ENCODE results near the gene PCDH1.

The PCDH1 gene

DNA sequence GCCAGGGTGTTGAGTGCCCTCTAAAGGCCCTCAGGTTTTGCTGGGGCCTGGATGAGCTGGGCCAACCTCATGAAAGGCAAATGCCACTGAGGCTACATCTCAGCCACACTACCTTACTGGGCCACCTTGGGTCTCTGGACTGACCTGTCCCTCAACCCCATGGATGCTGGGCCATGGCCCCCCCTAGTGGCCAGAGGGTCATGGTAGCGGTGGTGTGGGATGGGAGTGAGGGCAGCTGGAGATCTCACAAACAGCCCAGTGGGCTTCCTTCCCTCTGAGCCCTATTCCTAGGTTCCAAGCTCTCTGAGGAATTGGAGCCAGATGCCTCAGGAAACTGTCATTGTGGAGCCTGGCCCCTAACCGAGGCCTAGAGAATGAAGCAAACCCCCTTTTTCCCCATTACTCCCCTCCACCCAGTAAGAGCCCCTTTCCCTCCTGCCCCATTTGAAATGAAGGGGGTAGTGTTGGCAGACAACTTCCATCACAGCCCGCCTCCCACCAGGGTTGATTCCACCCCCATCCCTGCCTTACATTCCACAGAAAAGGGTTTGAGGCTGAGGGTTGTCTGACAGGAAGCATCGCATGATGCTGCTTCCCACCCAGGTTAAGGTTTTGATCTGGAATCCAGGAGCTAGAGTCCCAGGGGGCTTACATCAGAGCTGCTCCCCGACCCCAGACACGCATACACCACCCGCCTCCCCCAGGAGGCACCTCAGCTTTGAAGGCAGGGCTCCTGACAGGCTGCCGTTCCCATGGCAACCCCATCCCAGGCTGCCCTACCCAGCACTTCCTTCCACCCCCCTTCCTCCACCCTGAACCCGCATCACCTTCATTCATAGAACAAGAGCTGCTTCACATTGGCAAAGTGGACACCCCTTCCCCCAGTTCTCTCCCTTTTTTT lies 63.9 kb downstream of the PCDH1 start:
- Mint-ChIP-seq H3K4me1 (ENCODE audit: low read depth) (peaks cover 11% of the 10 kb centered on the region), H3K27me3 (peaks cover 45% of the 10 kb centered on the region), H3K4me3 (no peak overlapping the region), H3K27ac (no peak overlapping the region), H3K9me3 (no peaks in the 10 kb centered on the region), H3K36me3 (ENCODE audit: low read depth) (no peaks in the 10 kb centered on the region)
- intact Hi-C loops (cut with micrococcal nuclease): loop anchor here (10.0 kb wide), 1 partner anchor 120 kb away; no protein-coding TSS in a partner anchor

- Mint-ChIP-seq H3K9me3 (no peaks in the 10 kb centered on the region), H3K27me3 (peaks cover 49% of the 10 kb centered on the region), H3K4me3 (no peak overlapping the region), H3K27ac (no peak overlapping the region), H3K4me1 (ENCODE audit: low read depth) (peaks cover 11% of the 10 kb centered on the region), H3K36me3 (ENCODE audit: low read depth) (no peaks in the 10 kb centered on the region)
- intact Hi-C loops (cut with micrococcal nuclease): loop anchor here (10.0 kb wide), 1 partner anchor 118 kb away; no protein-coding TSS in a partner anchor
Observed at GRCh38 chr5:141812512-141812911, 65.7 kb downstream of the PCDH1 start.

DNA sequence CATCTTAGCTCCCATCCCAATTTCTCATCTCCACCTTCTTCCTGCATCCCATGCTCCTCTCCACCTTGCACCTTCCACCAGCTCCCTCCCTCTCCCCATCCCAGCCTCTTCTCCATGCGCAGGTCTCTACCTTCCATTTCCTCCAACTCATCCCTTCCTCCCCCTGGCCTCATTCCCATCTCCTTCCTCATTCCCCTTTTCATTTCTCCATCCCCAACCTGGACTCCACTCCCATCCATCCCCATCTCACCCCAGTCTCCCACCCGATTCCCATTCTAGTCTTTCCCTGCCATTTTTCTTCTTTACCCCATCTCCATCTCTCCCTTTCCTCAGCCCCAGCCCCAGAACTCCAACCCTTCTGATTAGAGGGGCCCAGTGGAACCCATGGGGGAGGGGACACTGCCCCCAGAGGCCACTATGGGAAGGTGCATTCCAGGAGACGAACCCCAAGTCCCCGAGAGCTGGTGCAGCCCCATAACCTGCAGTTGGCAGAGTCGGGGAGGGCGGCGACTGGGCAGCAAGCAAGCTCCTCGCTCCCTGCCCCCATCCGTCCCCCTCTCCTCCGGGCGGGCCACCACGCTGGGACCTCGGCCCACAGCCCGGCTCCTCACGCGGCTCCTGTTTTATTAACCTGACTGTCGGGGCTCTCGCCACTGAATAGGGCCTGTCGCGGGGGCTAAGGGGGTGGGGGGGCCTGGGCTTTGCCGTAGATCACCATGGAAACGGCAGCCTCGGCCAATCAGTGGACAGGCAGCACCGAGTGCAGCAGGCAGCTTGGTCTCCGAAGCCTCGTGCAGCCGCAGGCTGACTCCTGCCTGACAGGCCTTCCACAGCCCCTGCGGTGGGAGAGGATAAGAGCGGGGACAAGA lies 66.7 kb downstream of the PCDH1 start:
- no peaks in the 10 kb centered on the region for H3K9me3 Mint-ChIP-seq
- intact Hi-C loops (cut with micrococcal nuclease): loop anchor here (10.0 kb wide), 1 partner anchor 117 kb away; no protein-coding TSS in a partner anchor
- peaks cover 48% of the 10 kb centered on the region for H3K27me3 Mint-ChIP-seq

GRCh38 chr5:141810702-141811101 lies 67.5 kb downstream of the PCDH1 start:
- Mint-ChIP-seq H3K36me3 (ENCODE audit: low read depth) (no peaks in the 10 kb centered on the region), H3K27ac (no peak overlapping the region), H3K4me3 (no peak overlapping the region), H3K4me1 (ENCODE audit: low read depth) (peaks cover 6% of the 10 kb centered on the region), H3K9me3 (no peaks in the 10 kb centered on the region), H3K27me3 (peaks cover 48% of the 10 kb centered on the region)
- intact Hi-C loops (cut with micrococcal nuclease): loop anchor here (10.0 kb wide), 1 partner anchor 116 kb away; no protein-coding TSS in a partner anchor

More for the DNA sequence above, 66.7 kb downstream of the PCDH1 start:
- H3K36me3 Mint-ChIP-seq (ENCODE audit: low read depth): no peaks in the 10 kb centered on the region
- H3K4me1 Mint-ChIP-seq (ENCODE audit: low read depth): peaks cover 6% of the 10 kb centered on the region
- H3K27ac Mint-ChIP-seq: no peak overlapping the region
- no peak overlapping the region for H3K4me3 Mint-ChIP-seq

- intact Hi-C loops (cut with micrococcal nuclease): loop anchor here (10.0 kb wide), 1 partner anchor 115 kb away; no protein-coding TSS in a partner anchor
- H3K4me1 Mint-ChIP-seq (ENCODE audit: low read depth): peaks cover 6% of the 10 kb centered on the region
- no peak overlapping the region for H3K27ac Mint-ChIP-seq
- H3K36me3 Mint-ChIP-seq (ENCODE audit: low read depth): no peaks in the 10 kb centered on the region
- H3K4me3 Mint-ChIP-seq: no peak overlapping the region
- H3K27me3 Mint-ChIP-seq: peaks cover 51% of the 10 kb centered on the region
- no peaks in the 10 kb centered on the region for H3K9me3 Mint-ChIP-seq
Observed at GRCh38 chr5:141809380-141810096, 68.7 kb downstream of the PCDH1 start.

DNA sequence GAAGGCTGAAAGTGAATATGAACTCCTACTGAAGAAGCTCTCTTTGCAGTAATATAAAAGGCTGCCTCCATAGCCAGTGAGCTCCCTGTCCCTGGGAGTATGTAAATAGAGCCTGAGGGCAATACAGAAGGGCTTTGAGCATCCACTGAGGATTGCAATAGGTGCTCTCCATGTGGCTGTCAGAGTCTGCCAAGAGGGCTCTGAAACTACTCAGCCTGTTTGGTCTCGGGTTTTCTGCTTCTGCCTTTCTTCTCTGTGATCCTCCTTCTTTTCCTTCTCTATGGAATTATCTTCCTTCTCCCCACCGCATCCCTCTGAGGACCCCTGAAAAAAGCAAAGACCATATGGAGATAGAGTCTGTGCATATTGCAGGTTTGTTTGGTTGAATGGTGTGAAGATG lies 69.4 kb downstream of the PCDH1 start:
- no peaks in the 10 kb centered on the region for H3K9me3 Mint-ChIP-seq
- H3K4me1 Mint-ChIP-seq (ENCODE audit: low read depth): peaks cover 6% of the 10 kb centered on the region
- intact Hi-C loops (cut with micrococcal nuclease): no loop called here
- H3K36me3 Mint-ChIP-seq (ENCODE audit: low read depth): no peaks in the 10 kb centered on the region
- H3K4me3 Mint-ChIP-seq: no peak overlapping the region
- H3K27ac Mint-ChIP-seq: no peak overlapping the region
- H3K27me3 Mint-ChIP-seq: peaks cover 55% of the 10 kb centered on the region

- no peak overlapping the region for H3K4me3 Mint-ChIP-seq
- no peaks in the 10 kb centered on the region for H3K9me3 Mint-ChIP-seq
- H3K36me3 Mint-ChIP-seq (ENCODE audit: low read depth): no peaks in the 10 kb centered on the region
- H3K27ac Mint-ChIP-seq: no peak overlapping the region
- peaks cover 6% of the 10 kb centered on the region for H3K4me1 Mint-ChIP-seq (ENCODE audit: low read depth)
- intact Hi-C loops (cut with micrococcal nuclease): no loop called here
- peaks cover 62% of the 10 kb centered on the region for H3K27me3 Mint-ChIP-seq
Observed at GRCh38 chr5:141807732-141808131, 70.5 kb downstream of the PCDH1 start.

GRCh38 chr5:141807329-141807728 lies 70.9 kb downstream of the PCDH1 start:
- no peak overlapping the region for H3K4me3 Mint-ChIP-seq
- intact Hi-C loops (cut with micrococcal nuclease): no loop called here
- H3K36me3 Mint-ChIP-seq (ENCODE audit: low read depth): no peaks in the 10 kb centered on the region
- H3K4me1 Mint-ChIP-seq (ENCODE audit: low read depth): peaks cover 2% of the 10 kb centered on the region
- H3K9me3 Mint-ChIP-seq: no peaks in the 10 kb centered on the region
- H3K27me3 Mint-ChIP-seq: peaks cover 61% of the 10 kb centered on the region
- no peak overlapping the region for H3K27ac Mint-ChIP-seq

- Mint-ChIP-seq H3K36me3 (ENCODE audit: low read depth) (no peaks in the 10 kb centered on the region), H3K9me3 (no peaks in the 10 kb centered on the region), H3K27me3 (peaks cover 53% of the 10 kb centered on the region), H3K4me3 (no peak overlapping the region), H3K27ac (no peak overlapping the region), H3K4me1 (ENCODE audit: low read depth) (no peaks in the 10 kb centered on the region)
- intact Hi-C loops (cut with micrococcal nuclease): no loop called here
Observed at GRCh38 chr5:141806626-141807025, 71.6 kb downstream of the PCDH1 start.

- H3K9me3 Mint-ChIP-seq: no peaks in the 10 kb centered on the region
- no peaks in the 10 kb centered on the region for H3K36me3 Mint-ChIP-seq (ENCODE audit: low read depth)
- no peak overlapping the region for H3K27ac Mint-ChIP-seq
- no peaks in the 10 kb centered on the region for H3K4me1 Mint-ChIP-seq (ENCODE audit: low read depth)
- H3K27me3 Mint-ChIP-seq: peaks cover 48% of the 10 kb centered on the region
- intact Hi-C loops (cut with micrococcal nuclease): no loop called here
- no peak overlapping the region for H3K4me3 Mint-ChIP-seq
Observed at GRCh38 chr5:141805874-141806595, 72.2 kb downstream of the PCDH1 start.

DNA sequence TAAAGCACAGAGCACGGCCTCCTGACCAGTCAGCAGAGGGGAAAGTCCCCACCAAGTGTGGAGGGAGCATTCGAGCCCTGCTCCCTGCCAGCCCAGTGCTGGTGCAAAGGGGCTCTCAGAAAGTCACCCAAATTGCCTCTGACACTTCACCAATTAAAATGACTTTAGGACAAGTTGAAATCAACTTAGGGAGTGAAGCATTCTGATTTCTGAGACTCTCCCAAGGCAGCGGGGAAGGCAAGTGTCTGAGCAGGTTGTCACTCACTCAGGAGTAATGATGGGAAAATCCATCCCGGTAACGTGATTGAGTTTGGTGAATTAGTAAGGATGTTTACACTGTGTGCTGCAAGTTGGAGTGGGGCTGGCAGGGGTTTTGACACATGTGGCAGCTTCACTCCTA lies 73.7 kb downstream of the PCDH1 start:
- Mint-ChIP-seq H3K4me1 (ENCODE audit: low read depth) (no peaks in the 10 kb centered on the region), H3K27me3 (peaks cover 45% of the 10 kb centered on the region), H3K9me3 (no peaks in the 10 kb centered on the region), H3K36me3 (ENCODE audit: low read depth) (no peaks in the 10 kb centered on the region), H3K4me3 (no peak overlapping the region), H3K27ac (no peak overlapping the region)
- intact Hi-C loops (cut with micrococcal nuclease): no loop called here

Data from dendritic cell treated with granulocyte-macrophage colony-stimulating factor and Interleukin-4, amounts not matched to agents 40 ng/mL and 50 ng/mL, for 4 days (primary cell).